ENCODE results near the gene ATP6V0E2.

- TF ChIP-seq CTCF (IDR thresholded peaks at IDR 0.05) (no peak), POLR2A (IDR thresholded peaks at IDR 0.05) (no peak), POLR2AphosphoS5 (IDR thresholded peaks at IDR 0.05) (no peak)
These were observed 45.1 kb upstream of the ATP6V0E2 start for GRCh38 chr7:149828357-149829309.

Data from transverse colon (tissue), 4 donors.